ENCODE measurements around the gene RNF183.

DNA sequence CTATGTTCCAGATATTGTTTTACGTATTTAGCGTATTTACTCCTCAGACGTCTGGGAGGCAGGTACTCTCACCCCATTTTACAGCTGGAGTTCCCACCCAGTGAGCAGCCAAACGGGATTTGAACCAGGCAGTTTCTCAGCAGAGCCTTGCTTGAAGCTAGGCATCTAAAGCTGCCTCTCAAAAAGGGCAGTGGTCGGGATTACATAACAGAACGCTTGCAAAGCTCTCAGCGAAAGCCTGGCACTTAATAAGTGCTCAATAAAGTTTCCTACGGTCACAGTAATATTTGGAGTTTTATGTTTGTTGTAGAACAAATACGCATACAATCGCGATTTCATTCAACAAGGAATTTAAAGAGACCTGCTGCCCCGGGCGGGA, 45.9 kb upstream of the RNF183 start:
- no peak for TF ChIP-seq CTCF (IDR thresholded peaks at IDR 0.05; ENCODE audit: low read depth, low read length, poor library complexity, severe bottlenecking)
- TF ChIP-seq EZH2phosphoT487 (IDR thresholded peaks at IDR 0.05; ENCODE audit: borderline replicate concordance, low read length) = no peak

Data from DOHH2 (cell line).